GM12878 (cell line): Measurements from ENCODE around the gene ZBTB5. TPM values are rescaled to one million over a fixed set of nuclear protein-coding genes. Genes with fewer than 3 reads are reported as not detected.

ENCODE experiments used
- ATAC-seq: fragments of 200-7000 bp; cut with Tn5 transposase; 3 replicates; pipeline ENCODE4 v1.9.1; 2020; ENCODE audit warnings: mild to moderate bottlenecking, moderate library complexity
- BruUV-seq: library from RNA; stranded (reverse); fragments of 400-500 nt; replicated peaks from 2 replicates; lab custom pipeline; 2021; lab: Mats Ljungman, UMichigan
- CTCF ChIA-PET: fragments of 300-600 bp; sonication (Branson Sonifier 250); formaldehyde crosslinking; extraction: SDS; loops from one replicate; lab custom pipeline; 2021; ENCODE audit warnings: inconsistent platforms; lab: Yijun Ruan, JAX
- POLR2A ChIA-PET: fragments of 350-600 bp; formaldehyde crosslinking; extraction: SDS; loops from one replicate; lab custom pipeline; 2021; ENCODE audit warnings: inconsistent platforms; lab: Charles Lee
- RAD21 ChIA-PET: fragments of 300-600 bp; sonication (Branson Sonifier 250); formaldehyde crosslinking; loops from one replicate; lab custom pipeline; 2023; ENCODE audit warnings: antibody characterized with exemption; ENCODE audit not compliant: unreplicated experiment; lab: Charles Lee
- SMC1A ChIA-PET: fragments of 300-600 bp; sonication (Branson Sonifier 250); formaldehyde crosslinking; loops from one replicate; lab custom pipeline; 2023; ENCODE audit not compliant: unreplicated experiment, uncharacterized antibody; lab: Charles Lee
- DNase-seq: peaks from one replicate; pipeline ENCODE4 v3.0.0-alpha.2; 2011; ENCODE audit warnings: low read depth, low spot score
- FAIRE-seq: peaks from 3 replicates; lab custom pipeline; 2011; peaks lifted over from hg19 to GRCh38; lab: Jason Lieb, UNC
- H2AFZ ChIP-seq: 2 replicates; pipeline ENCODE4 v1.6.0; 2011; ENCODE audit warnings: low read depth, low read length, control low read depth; ENCODE audit not compliant: control insufficient read depth
- H3K27ac ChIP-seq: 2 replicates; pipeline ENCODE4 v1.5.1; 2011; ENCODE audit warnings: control low read depth; ENCODE audit not compliant: control insufficient read depth, insufficient read depth
- H3K27me3 ChIP-seq, 2 experiments: replicated peaks in 1 of 2; 2 replicates each; pipeline versions ENCODE4 v1.6.0 to v1.6.1; 2011; ENCODE audit warnings: low read length in 1 of 2; ENCODE audit not compliant: control insufficient read depth in 2 of 2, insufficient read depth in 2 of 2
- H3K36me3 ChIP-seq, 2 experiments: 2 replicates each; pipeline ENCODE4 v1.5.1; 2011; ENCODE audit warnings: low read length in 1 of 2; ENCODE audit not compliant: control insufficient read depth in 2 of 2, insufficient read depth in 2 of 2
- H3K4me1 ChIP-seq: 2 replicates; pipeline ENCODE4 v1.6.1; 2011; ENCODE audit warnings: mild to moderate bottlenecking, low read length, moderate library complexity, mixed read lengths; ENCODE audit not compliant: control insufficient read depth, insufficient read depth
- H3K4me2 ChIP-seq: 2 replicates; pipeline ENCODE4 v1.6.0; 2011; ENCODE audit warnings: control low read depth; ENCODE audit not compliant: control insufficient read depth, insufficient read depth
- H3K4me3 ChIP-seq: fragments of 200-600 bp; sonication (generic); 2 replicates; pipeline ENCODE4 v1.5.1; 2016
- H3K79me2 ChIP-seq: 2 replicates; pipeline ENCODE4 v1.6.0; 2011; ENCODE audit warnings: low read length; ENCODE audit not compliant: control insufficient read depth, insufficient read depth
- H3K9ac ChIP-seq: 2 replicates; pipeline ENCODE4 v1.8.0; 2011; ENCODE audit warnings: low read length, control low read depth, mixed read lengths; ENCODE audit not compliant: control insufficient read depth, insufficient read depth
- H3K9me3 ChIP-seq: replicated peaks from 3 replicates; pipeline ENCODE4 v1.5.1; 2011; ENCODE audit warnings: mild to moderate bottlenecking, low read length; ENCODE audit not compliant: control insufficient read depth, insufficient read depth
- H4K20me1 ChIP-seq: 2 replicates; pipeline ENCODE4 v1.6.0; 2011; ENCODE audit not compliant: control insufficient read depth, insufficient read depth
- ELK1 ChIP-seq: IDR thresholded peaks from 2 replicates; pipeline ENCODE4 v1.6.1; 2012; ENCODE audit warnings: low read depth, low read length, improper control_type of control experiment
- FOS ChIP-seq: IDR thresholded peaks from 3 replicates; pipeline ENCODE4 v1.6.1; 2011; ENCODE audit warnings: borderline replicate concordance; ENCODE audit not compliant: insufficient read length; ENCODE audit errors: extremely low read depth
- IRF3 ChIP-seq: fragments of 450-650 bp; IDR thresholded peaks from 2 replicates; pipeline ENCODE4 v1.6.1; 2014; ENCODE audit warnings: mild to moderate bottlenecking
- KDM1A ChIP-seq: fragments of 200-600 bp; sonication (generic); IDR thresholded peaks from 2 replicates; pipeline ENCODE4 v1.6.1; 2016; ENCODE audit warnings: borderline replicate concordance
- MAX ChIP-seq: IDR thresholded peaks from 2 replicates; pipeline ENCODE4 v1.6.1; 2012; ENCODE audit warnings: low read depth, low read length, improper control_type of control experiment
- NKRF ChIP-seq: fragments of 450-650 bp; conservative IDR thresholded peaks from 2 replicates; pipeline ENCODE4 v1.6.1; 2017; ENCODE audit warnings: mild to moderate bottlenecking, moderate library complexity
- TCF3 ChIP-seq: IDR thresholded peaks from 2 replicates; pipeline ENCODE4 v1.6.1; 2012; ENCODE audit warnings: low read depth, mild to moderate bottlenecking, low read length, borderline replicate concordance; ENCODE audit not compliant: insufficient read depth
- ZNF217 ChIP-seq: fragments of 450-650 bp; IDR thresholded peaks from 2 replicates; pipeline ENCODE4 v1.6.1; 2017; ENCODE audit warnings: antibody characterized with exemption, mild to moderate bottlenecking
- ZNF384 ChIP-seq: IDR thresholded peaks from 2 replicates; pipeline ENCODE4 v1.6.1; 2012; ENCODE audit warnings: low read depth, mild to moderate bottlenecking, low read length, improper control_type of control experiment, borderline replicate concordance
- ZNF622 ChIP-seq: fragments of 450-650 bp; IDR thresholded peaks from 2 replicates; pipeline ENCODE4 v1.6.1; 2017; ENCODE audit warnings: mild to moderate bottlenecking, inconsistent platforms
- WGBS: methylation state at CpG from one replicate; pipeline ENCODE4 v1.1.6; 2016; ENCODE audit warnings: low lambda C conversion rate; ENCODE audit not compliant: insufficient replicate concordance, insufficient coverage; ENCODE audit errors: missing lambda C conversion rate; 5-methylcytosine and 5-hydroxymethylcytosine counted together
- in situ Hi-C: fragments of 300-500 bp; cut with MboI; formaldehyde crosslinking; loops from 9 replicates; pipeline ENCODE4 v1.14.3; 2018; ENCODE audit warnings: mixed read lengths
- intact Hi-C: fragments of 100-400 bp; cut with micrococcal nuclease; formaldehyde crosslinking; loops from one replicate; pipeline ENCODE4 v1.14.2; 2022; ENCODE audit not compliant: unreplicated experiment
- polyA plus RNA-seq, 11 experiments: library from polyadenylated mRNA; depleted of rRNA in 4 of 11; unstranded in 6 of 11; stranded (reverse) in 5 of 11; fragments of >200 nt; fragmentation: Nextera tagmentation in 4 of 11; fragmentation: Illumina TruSeq in 1 of 11; extraction: Ambion mirVana in 4 of 11; extraction: Trizol in 1 of 11; gene quantifications; 1 replicate in 1 of 11; 2 replicates in 10 of 11; pipeline versions ENCODE4 v1.2.1 to v1.2.3, GENCODE V29; 2011 to 2016; ENCODE audit warnings: inconsistent platforms in 2 of 11, missing spikeins in 2 of 11, low read depth in 1 of 11
- total RNA-seq, 4 experiments: library from RNA; depleted of rRNA in 3 of 4; stranded (reverse); fragments of >200 nt in 3 of 4; fragmentation: Illumina TruSeq in 1 of 4; extraction: Trizol in 1 of 4; gene quantifications; 2 replicates each; pipeline versions ENCODE4 v1.2.1 to v1.2.3, GENCODE V29; 2013 to 2021
- TF ChIP-seq, protein P1 (sequence below): fragments of 150-350 bp; IDR thresholded peaks from 2 replicates; pipeline ENCODE4 v1.6.1; 2016; ENCODE audit warnings: low read depth, low read length
- TF ChIP-seq, protein P2 (sequence below): IDR thresholded peaks from 2 replicates; pipeline ENCODE4 v1.6.1; 2011; ENCODE audit warnings: mild to moderate bottlenecking, low read depth, low read length, moderate library complexity; ENCODE audit not compliant: insufficient replicate concordance

ZBTB5 gene
- total and polyA plus RNA-seq, 10 of the 15 experiments (the other 5 are each of a cell fraction or from before 2014, with no cell fraction given), result 1.4 to 32.5 (median 12.1) TPM

DNA sequence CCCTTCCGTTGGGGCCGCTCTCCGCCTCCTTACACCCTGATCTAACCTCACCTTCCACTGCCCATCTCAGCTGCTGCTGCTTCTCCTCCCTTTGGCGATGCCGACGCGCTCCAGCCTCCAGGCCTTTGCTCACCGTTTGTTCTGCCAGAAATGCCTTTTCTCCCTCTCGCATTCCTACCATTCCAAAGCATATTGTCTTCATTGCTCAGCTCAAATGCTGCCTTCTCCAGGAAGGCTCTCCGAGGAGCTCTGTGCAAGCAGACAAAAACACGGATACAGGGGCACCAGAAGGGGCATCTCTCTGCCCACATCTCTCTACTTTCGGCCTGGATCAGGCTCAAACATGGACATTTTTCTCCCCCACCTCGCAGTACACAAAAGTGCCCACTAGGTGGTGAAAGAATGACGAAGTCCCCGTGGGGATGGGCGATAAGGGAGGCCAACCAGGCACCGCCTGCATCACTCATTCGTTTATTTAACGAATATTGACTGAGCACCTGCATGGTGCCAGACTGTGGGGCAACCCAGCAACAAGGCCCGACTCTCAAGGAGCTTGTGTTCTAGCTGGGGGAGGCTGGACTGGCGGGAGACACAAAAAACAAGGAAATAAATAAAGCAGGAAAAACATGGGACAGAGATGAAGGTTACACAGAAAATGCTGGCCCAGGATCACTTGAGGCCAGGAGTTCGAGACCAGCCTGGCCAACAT lies 50.1 kb downstream of the ZBTB5 start:
- no TSS peak for BruUV-seq
- RAD21 ChIA-PET, result interaction anchor here (0.8 to 1.9 kb wide), 8 partner anchors 12 to 95 kb away, joined by 3 to 5 read pairs (median 4); partner anchors contain the start of gene POLR1E
- WGBS, result 21% methylated on average over 22 of the region's 22 CpGs
- Histone ChIP-seq H3K36me3 (no peaks in the 10 kb centered on the region), H3K27ac (peak overlapping the region; percentile 45), H3K9ac (peak overlapping the region; percentile 49), H3K4me1 (peaks cover 46% of the 10 kb centered on the region), H3K9me3 (no peaks in the 10 kb centered on the region), H4K20me1 (no peaks in the 10 kb centered on the region), H3K4me2 (peak overlapping the region; percentile 61), H3K4me3 (no peak overlapping the region), H3K27me3 (no peaks in the 10 kb centered on the region), H2AFZ (peak overlapping the region; percentile 87), H3K79me2 (peaks cover 13% of the 10 kb centered on the region)
- CTCF ChIA-PET, result interaction anchor here (0.7 to 15.1 kb wide), 30 partner anchors 9 to 607 kb away, joined by 3 to 220 read pairs (median 4); partner anchors contain the start of genes TOMM5 and ZBTB5
- POLR2A ChIA-PET, result interaction anchor here (15.5 kb wide), 1 partner anchor 42 kb away, joined by 212 read pairs; no protein-coding TSS in a partner anchor
- SMC1A ChIA-PET, result interaction anchor here (0.8 to 2.0 kb wide), 13 partner anchors 8 to 181 kb away, joined by 3 to 6 read pairs (median 4); partner anchors contain the start of gene POLR1E
- ATAC-seq (peak; percentile 50), DNase-seq (no peak), FAIRE-seq (peak; percentile 47)
- intact Hi-C loops, result loop anchor here (2.0 kb wide), 1 partner anchor 180 kb away; no protein-coding TSS in a partner anchor
- in situ Hi-C loops, result no loop called here
- no peak for TF ChIP-seq FOS
- no peak for TF ChIP-seq TCF3
- TF ChIP-seq ZNF622, result no peak
- TF ChIP-seq, protein P1, sequence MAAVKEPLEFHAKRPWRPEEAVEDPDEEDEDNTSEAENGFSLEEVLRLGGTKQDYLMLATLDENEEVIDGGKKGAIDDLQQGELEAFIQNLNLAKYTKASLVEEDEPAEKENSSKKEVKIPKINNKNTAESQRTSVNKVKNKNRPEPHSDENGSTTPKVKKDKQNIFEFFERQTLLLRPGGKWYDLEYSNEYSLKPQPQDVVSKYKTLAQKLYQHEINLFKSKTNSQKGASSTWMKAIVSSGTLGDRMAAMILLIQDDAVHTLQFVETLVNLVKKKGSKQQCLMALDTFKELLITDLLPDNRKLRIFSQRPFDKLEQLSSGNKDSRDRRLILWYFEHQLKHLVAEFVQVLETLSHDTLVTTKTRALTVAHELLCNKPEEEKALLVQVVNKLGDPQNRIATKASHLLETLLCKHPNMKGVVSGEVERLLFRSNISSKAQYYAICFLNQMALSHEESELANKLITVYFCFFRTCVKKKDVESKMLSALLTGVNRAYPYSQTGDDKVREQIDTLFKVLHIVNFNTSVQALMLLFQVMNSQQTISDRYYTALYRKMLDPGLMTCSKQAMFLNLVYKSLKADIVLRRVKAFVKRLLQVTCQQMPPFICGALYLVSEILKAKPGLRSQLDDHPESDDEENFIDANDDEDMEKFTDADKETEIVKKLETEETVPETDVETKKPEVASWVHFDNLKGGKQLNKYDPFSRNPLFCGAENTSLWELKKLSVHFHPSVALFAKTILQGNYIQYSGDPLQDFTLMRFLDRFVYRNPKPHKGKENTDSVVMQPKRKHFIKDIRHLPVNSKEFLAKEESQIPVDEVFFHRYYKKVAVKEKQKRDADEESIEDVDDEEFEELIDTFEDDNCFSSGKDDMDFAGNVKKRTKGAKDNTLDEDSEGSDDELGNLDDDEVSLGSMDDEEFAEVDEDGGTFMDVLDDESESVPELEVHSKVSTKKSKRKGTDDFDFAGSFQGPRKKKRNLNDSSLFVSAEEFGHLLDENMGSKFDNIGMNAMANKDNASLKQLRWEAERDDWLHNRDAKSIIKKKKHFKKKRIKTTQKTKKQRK, result no peak
- TF ChIP-seq MAX, result no peak
- peak; percentile 72; the same call in 1 of the 2 replicates for TF ChIP-seq ZNF217
- TF ChIP-seq ELK1, result no peak
- no peak for TF ChIP-seq ZNF384
- no peak for TF ChIP-seq IRF3
- no peak for TF ChIP-seq KDM1A
- TF ChIP-seq, protein P2, sequence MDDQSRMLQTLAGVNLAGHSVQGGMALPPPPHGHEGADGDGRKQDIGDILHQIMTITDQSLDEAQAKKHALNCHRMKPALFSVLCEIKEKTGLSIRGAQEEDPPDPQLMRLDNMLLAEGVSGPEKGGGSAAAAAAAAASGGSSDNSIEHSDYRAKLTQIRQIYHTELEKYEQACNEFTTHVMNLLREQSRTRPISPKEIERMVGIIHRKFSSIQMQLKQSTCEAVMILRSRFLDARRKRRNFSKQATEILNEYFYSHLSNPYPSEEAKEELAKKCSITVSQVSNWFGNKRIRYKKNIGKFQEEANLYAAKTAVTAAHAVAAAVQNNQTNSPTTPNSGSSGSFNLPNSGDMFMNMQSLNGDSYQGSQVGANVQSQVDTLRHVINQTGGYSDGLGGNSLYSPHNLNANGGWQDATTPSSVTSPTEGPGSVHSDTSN, result no peak
- no peak for TF ChIP-seq NKRF
